Transverse colon (tissue), 4 donors: ENCODE measurements around the gene TTC31. TPM values are rescaled to one million over a fixed set of nuclear protein-coding genes. Genes with fewer than 3 reads are reported as not detected.
A peak's percentile ranks its signal among the peaks of the same experiment; 100 is the strongest.

Experiments
- DNase-seq: peaks from one replicate; pipeline ENCODE4 v3.0.0-alpha.2; 2019
- H3K27ac ChIP-seq, 4 donors: fragments of 200-600 bp; sonication (generic); 2 replicates each; pipeline ENCODE4 v1.5.1; 2016 to 2018; ENCODE audit warnings: inconsistent platforms in 4 of 4
- H3K27me3 ChIP-seq: fragments of 200-600 bp; sonication (generic); 2 replicates; pipeline ENCODE4 v1.5.1; 2017; ENCODE audit warnings: inconsistent platforms
- H3K36me3 ChIP-seq, 4 donors: fragments of 200-600 bp; sonication (generic); 2 replicates each; pipeline ENCODE4 v1.5.1; 2017 to 2019; ENCODE audit warnings: inconsistent platforms in 4 of 4
- H3K4me1 ChIP-seq, 4 donors: fragments of 200-600 bp; sonication (generic); 2 replicates each; pipeline ENCODE4 v1.5.1; 2017 to 2020; ENCODE audit warnings: inconsistent platforms in 4 of 4
- H3K4me3 ChIP-seq, 4 donors: fragments of 200-600 bp; sonication (generic); 1 replicate in 1 of 4; 2 replicates in 3 of 4; pipeline versions ENCODE4 v1.5.1 to v1.6.1; 2017 to 2019; ENCODE audit warnings: inconsistent platforms in 4 of 4
- H3K9me3 ChIP-seq, 2 donors: fragments of 200-600 bp; sonication (generic); 2 replicates each; pipeline ENCODE4 v1.5.1; 2017 to 2019; ENCODE audit warnings: inconsistent platforms in 2 of 2
- CTCF ChIP-seq, 5 experiments: fragments of 200-600 bp in 3 of 5; fragments of 450-650 bp in 2 of 5; sonication (generic) in 3 of 5; IDR thresholded peaks; 1 replicate in 2 of 5; 2 replicates in 3 of 5; pipeline ENCODE4 v1.5.1; 2016 to 2017; ENCODE audit warnings: antibody characterized with exemption in 5 of 5, inconsistent platforms in 3 of 5, mild to moderate bottlenecking in 2 of 5, moderate library complexity in 1 of 5
- EP300 ChIP-seq: sonication (generic); formaldehyde crosslinking; IDR thresholded peaks from one replicate; pipeline ENCODE4 v1.6.1; 2017; ENCODE audit warnings: antibody characterized with exemption, low read depth
- POLR2A ChIP-seq: fragments of 450-650 bp; IDR thresholded peaks from one replicate; pipeline ENCODE4 v1.6.1; 2016; ENCODE audit warnings: antibody characterized with exemption, mild to moderate bottlenecking, moderate library complexity
- POLR2AphosphoS5 ChIP-seq, 3 donors: sonication (generic); formaldehyde crosslinking; IDR thresholded peaks; one replicate each; pipeline ENCODE4 v1.6.1; 2016; ENCODE audit warnings: antibody characterized with exemption in 3 of 3
- WGBS, 2 donors: methylation state at CpG; one replicate each; pipeline ENCODE4 v1.1.5; 2018; ENCODE audit warnings: low coverage in 1 of 2; 5-methylcytosine and 5-hydroxymethylcytosine counted together
- in situ Hi-C, 4 donors: fragments of 200-750 bp; cut with MboI; loops; one replicate each; pipeline versions ENCODE4 v1.15.0 to v1.15.1; 2017; ENCODE audit warnings: low sequenced_read_pairs in 3 of 4, low pct_ligation_motif_present in 1 of 4, low pct_unique_long_range_greater_than_20kb in 1 of 4
- intact Hi-C: fragments of 100-400 bp; cut with DNase I; formaldehyde crosslinking; loops from one replicate; pipeline ENCODE4 v1.15.1; 2023; ENCODE audit warnings: low total_unique reads
- total RNA-seq, 4 donors: library from RNA; depleted of rRNA; stranded (reverse); fragments of >200 nt; gene quantifications; one replicate each; pipeline ENCODE4 v1.1.0, GENCODE V29; 2016

The TTC31 gene
- 10 to 100 TPM; 16.9 to 36.0 (median 32.0) TPM for total RNA-seq

- Histone ChIP-seq H3K9me3 (no peaks in the 10 kb centered on the region), H3K4me1 (peaks cover 15 to 29% (median 23%) of the 10 kb centered on the region in 4 donors), H3K4me3 (peak within 1 kb of the TSS; percentile 72 to 88 (median 82)), H3K27ac (peak within 1 kb of the TSS; percentile 88 to 97 (median 94)), H3K36me3 (peaks cover 0 to 11% (median 4%) of the 10 kb centered on the region in 4 donors), H3K27me3 (no peaks in the 10 kb centered on the region)
- intact Hi-C loops (loop anchor here (2.0 to 5.0 kb wide), 2 partner anchors 48 to 104 kb away; no protein-coding TSS in a partner anchor), in situ Hi-C loops (loop anchor here in 3 of 4 donors (10.0 to 25.0 kb wide), 2 partner anchors 102 to 104 kb away; no protein-coding TSS in a partner anchor)
- 0% methylated on average over 1 to 19 of the region's 50 CpGs for WGBS, 2 donors
- peak; percentile 82 to 94 (median 88) for TF ChIP-seq CTCF (IDR thresholded peaks at IDR 0.05)
- TF ChIP-seq POLR2A, result peak; percentile 79
- peak; percentile 61 to 81 (median 66) for TF ChIP-seq POLR2AphosphoS5 (IDR thresholded peaks at IDR 0.05)
- no peak for TF ChIP-seq EP300
- peak; percentile 97 for DNase-seq
Measured at GRCh38 chr2:74482801-74483674, at the start of gene TTC31, which contains the start of gene CCDC142. Gene TTC31 (plus strand): TSS chr2:74483081. CDS start chr2:74483096, 15 bp downstream. Gene CCDC142 (minus strand): TSS chr2:74482998. CDS start chr2:74482837, 161 bp downstream.

- 87 to 100% methylated on average over 2 to 39 of the region's 43 CpGs for WGBS, 2 donors
- Histone ChIP-seq H3K36me3 (no peaks in the 10 kb centered on the region), H3K4me1 (peaks cover 11 to 31% (median 14%) of the 10 kb centered on the region in 4 donors), H3K27me3 (no peaks in the 10 kb centered on the region), H3K4me3 (no peak overlapping the region), H3K9me3 (no peaks in the 10 kb centered on the region), H3K27ac (no peak overlapping the region)
- DNase-seq, result no peak
- TF ChIP-seq EP300 (no peak), POLR2AphosphoS5 (IDR thresholded peaks at IDR 0.05) (no peak), POLR2A (no peak), CTCF (IDR thresholded peaks at IDR 0.05) (no peak)
- in situ Hi-C loops (no loop called here), intact Hi-C loops (no loop called here)
Measured at GRCh38 chr2:74436111-74436805, 46.6 kb upstream of the TTC31 start.

GRCh38 chr2:74436848-74437695, 45.8 kb upstream of the TTC31 start:
- intact Hi-C loops (no loop called here), in situ Hi-C loops (no loop called here)
- Histone ChIP-seq H3K4me1 (peaks cover 11 to 39% (median 14%) of the 10 kb centered on the region in 4 donors), H3K9me3 (no peaks in the 10 kb centered on the region), H3K27me3 (peaks cover 3% of the 10 kb centered on the region), H3K27ac (no peak overlapping the region), H3K36me3 (no peaks in the 10 kb centered on the region), H3K4me3 (no peak overlapping the region)
- WGBS, 2 donors, result 56 to 70% methylated on average over 1 to 6 of the region's 6 CpGs
- TF ChIP-seq EP300 (no peak), POLR2AphosphoS5 (IDR thresholded peaks at IDR 0.05) (no peak), POLR2A (no peak), CTCF (IDR thresholded peaks at IDR 0.05) (no peak)
- DNase-seq, result no peak
